Activated CD8-positive, alpha-beta T cell treated with anti-CD3 and anti-CD28 coated beads, Interleukin-2, amount 10 ng/mL, durations not matched to agents 7 days and 5 days (primary cell): ENCODE measurements around the gene SULT1B1. TPM values are rescaled to one million over a fixed set of nuclear protein-coding genes. Genes with fewer than 3 reads are reported as not detected.

ENCODE experiments used
- ATAC-seq: fragments of 150-1000 bp; cut with Tn5 transposase; one replicate; pipeline ENCODE4 v1.10.0; 2021; ENCODE audit warnings: moderate library complexity
- CTCF ChIA-PET: fragments of 350-600 bp; sonication (Branson Sonifier 250); formaldehyde crosslinking; loops from one replicate; lab custom pipeline; 2021; ENCODE audit warnings: antibody characterized with exemption; lab: Charles Lee
- POLR2A ChIA-PET: fragments of 350-600 bp; sonication (Branson Sonifier 250); formaldehyde crosslinking; loops from one replicate; lab custom pipeline; 2021; ENCODE audit warnings: antibody characterized with exemption; lab: Charles Lee
- DNase-seq: peaks from one replicate; pipeline ENCODE4 v3.0.0-alpha.2; 2020
- H3K27ac Mint-ChIP-seq: one replicate; pipeline ENCODE4 v1.8.0; 2021; ENCODE audit warnings: mild to moderate bottlenecking, mixed read lengths
- H3K27me3 Mint-ChIP-seq: one replicate; pipeline ENCODE4 v1.8.0; 2021; ENCODE audit warnings: low read depth, mixed read lengths
- H3K36me3 Mint-ChIP-seq: one replicate; pipeline ENCODE4 v1.8.0; 2021; ENCODE audit warnings: low read depth, mixed read lengths
- H3K4me1 Mint-ChIP-seq: one replicate; pipeline ENCODE4 v1.8.0; 2021; ENCODE audit warnings: low read depth, mixed read lengths
- H3K4me3 Mint-ChIP-seq: one replicate; pipeline ENCODE4 v1.8.0; 2021; ENCODE audit warnings: mild to moderate bottlenecking, mixed read lengths
- H3K9me3 Mint-ChIP-seq: one replicate; pipeline ENCODE4 v1.8.0; 2022; ENCODE audit warnings: mixed read lengths; ENCODE audit not compliant: insufficient read depth
- total RNA-seq, 2 experiments: library from RNA; stranded (reverse); gene quantifications; one replicate each; pipeline ENCODE4 v1.2.3, GENCODE V29; 2021

SULT1B1 gene
- total RNA-seq, 2 experiments from 2014 or later, result 1.1 to 1.7 TPM

DNA sequence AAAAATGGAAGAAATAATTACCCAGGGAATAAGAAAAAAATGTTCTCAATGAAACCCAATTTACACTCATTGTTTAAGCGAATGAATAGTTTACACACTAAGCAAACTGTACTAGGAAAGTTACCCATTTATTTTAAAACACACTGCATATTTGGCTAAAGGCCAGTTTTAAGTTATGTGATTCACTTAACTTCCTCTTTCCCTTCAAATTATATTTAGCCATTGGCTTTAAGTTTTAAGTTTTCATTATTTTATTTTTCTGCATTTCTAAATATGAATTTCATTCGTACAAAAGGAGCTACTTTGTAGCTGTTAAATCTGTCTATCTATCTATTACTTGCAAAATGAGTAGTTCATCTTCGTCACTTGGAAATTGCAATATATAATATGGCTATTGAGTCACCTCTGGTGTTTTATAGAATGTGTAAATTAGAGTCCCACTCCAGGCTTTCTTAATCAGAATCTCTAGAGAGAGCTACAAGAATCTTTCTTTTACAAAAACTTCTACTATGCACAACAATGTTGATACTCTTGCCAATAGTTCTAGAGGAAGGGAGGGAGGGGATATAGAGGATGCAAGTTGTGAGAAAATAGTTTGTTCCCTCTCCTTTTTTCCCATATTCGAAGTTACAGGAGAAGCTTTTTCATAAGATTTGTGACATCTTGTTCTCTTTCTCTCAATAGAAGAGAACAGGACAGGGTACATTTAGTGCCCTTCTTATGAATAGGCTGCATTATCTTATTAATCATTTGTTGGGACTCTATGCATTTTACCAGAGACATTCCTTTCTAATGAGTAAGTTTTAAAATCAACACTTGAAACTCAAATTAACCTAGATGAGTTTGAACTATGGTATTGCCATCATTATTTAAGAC is 41.8 kb downstream of the SULT1B1 start:
- Mint-ChIP-seq H3K4me1 (no peaks in the 10 kb centered on the region), H3K27me3 (no peaks in the 10 kb centered on the region), H3K27ac (no peak overlapping the region), H3K4me3 (no peak overlapping the region), H3K9me3 (no peaks in the 10 kb centered on the region), H3K36me3 (no peaks in the 10 kb centered on the region)
- POLR2A ChIA-PET, result no interaction called here
- no peak for DNase-seq
- no peak for ATAC-seq
- CTCF ChIA-PET, result no interaction called here

DNA sequence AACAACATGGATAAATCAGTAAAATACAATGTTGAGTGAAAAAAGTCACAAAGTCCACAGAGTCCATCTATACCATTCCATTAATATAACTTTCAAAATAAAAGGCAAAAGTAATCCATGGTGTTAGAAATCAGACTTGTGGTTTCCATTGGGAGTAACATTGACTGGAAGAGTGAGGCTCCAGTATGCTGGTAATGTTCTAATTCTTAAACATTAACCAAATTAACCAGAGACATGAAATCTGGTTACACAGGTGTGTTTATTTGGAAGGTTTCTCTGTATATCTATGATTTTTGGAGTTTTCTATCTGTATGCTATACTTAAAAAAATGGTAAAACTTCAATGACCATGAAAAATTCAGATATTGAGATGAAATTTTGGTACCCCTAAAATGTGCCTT is 42.6 kb downstream of the SULT1B1 start:
- DNase-seq (no peak), ATAC-seq (no peak)
- no peaks in the 10 kb centered on the region for H3K9me3 Mint-ChIP-seq
- H3K4me1 Mint-ChIP-seq, result no peaks in the 10 kb centered on the region
- no peaks in the 10 kb centered on the region for H3K27me3 Mint-ChIP-seq
- no peaks in the 10 kb centered on the region for H3K36me3 Mint-ChIP-seq
- POLR2A ChIA-PET, result no interaction called here
- CTCF ChIA-PET, result no interaction called here
- no peak overlapping the region for H3K4me3 Mint-ChIP-seq
- no peak overlapping the region for H3K27ac Mint-ChIP-seq

DNA sequence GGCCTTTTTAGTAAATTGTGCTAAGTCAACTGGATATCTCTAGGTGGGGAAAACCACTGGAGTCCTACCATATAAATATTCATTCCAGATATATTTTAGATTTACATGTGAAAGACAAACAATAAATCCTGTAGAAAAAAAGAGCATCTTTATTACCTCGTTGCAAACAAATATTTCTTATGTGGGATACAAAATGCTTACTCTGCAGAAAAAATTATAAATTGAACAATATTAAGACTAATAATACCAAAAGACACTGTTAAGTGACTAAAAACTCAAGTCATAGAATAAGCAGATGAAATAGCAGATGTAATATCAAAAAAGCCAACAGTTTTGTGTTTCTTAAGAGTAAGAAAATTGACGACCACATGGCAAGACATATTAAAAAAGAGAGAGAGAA is 43.8 kb downstream of the SULT1B1 start:
- Mint-ChIP-seq H3K4me3 (no peak overlapping the region), H3K9me3 (no peaks in the 10 kb centered on the region), H3K27ac (no peak overlapping the region), H3K4me1 (no peaks in the 10 kb centered on the region), H3K27me3 (no peaks in the 10 kb centered on the region), H3K36me3 (no peaks in the 10 kb centered on the region)
- ATAC-seq (no peak), DNase-seq (no peak)
- POLR2A ChIA-PET, result no interaction called here
- CTCF ChIA-PET, result no interaction called here

DNA sequence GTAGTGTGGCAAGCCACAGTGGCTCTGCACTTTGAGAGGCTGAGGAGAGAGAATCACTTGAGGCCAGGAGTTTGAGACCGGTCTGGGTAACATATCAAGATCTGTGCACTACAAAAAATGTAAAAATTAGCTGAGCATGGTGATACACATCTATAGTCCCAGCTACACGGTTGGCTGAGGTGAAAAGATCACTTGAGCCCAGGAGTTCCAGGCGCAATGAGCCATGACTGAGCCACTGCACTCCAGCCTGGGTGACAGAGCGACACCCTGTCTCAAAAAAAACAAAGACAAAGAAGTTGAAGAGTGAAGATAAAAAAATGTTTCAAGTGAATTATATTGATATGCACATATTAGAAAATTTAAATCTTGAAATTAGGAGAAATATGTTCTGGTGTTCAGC is 46.3 kb downstream of the SULT1B1 start:
- no peak overlapping the region for H3K27ac Mint-ChIP-seq
- no peak overlapping the region for H3K4me3 Mint-ChIP-seq
- ChIA-PET POLR2A (no interaction called here), CTCF (no interaction called here)
- DNase-seq (no peak), ATAC-seq (no peak)
- H3K27me3 Mint-ChIP-seq, result no peaks in the 10 kb centered on the region
- H3K36me3 Mint-ChIP-seq, result no peaks in the 10 kb centered on the region
- no peaks in the 10 kb centered on the region for H3K9me3 Mint-ChIP-seq
- no peaks in the 10 kb centered on the region for H3K4me1 Mint-ChIP-seq

DNA sequence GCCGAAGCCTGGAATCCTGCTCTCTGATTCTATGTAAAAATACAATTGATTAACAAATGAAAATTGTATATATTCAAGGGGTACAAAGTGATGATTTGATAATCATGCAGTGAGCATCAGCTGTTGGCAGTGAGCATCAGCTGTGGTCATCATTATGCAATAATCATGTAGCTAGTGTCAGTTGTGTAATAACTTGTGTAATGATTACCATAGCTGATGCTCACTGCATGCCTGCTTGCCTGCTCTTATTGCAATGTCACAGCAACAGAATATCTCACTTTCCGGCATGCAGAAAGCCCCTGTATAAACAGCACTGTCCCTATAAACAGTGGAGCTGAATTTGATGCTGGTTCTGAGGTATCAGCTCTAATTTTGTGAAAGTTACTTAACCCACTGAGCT is 46.8 kb downstream of the SULT1B1 start:
- ATAC-seq, result no peak
- no peaks in the 10 kb centered on the region for H3K27me3 Mint-ChIP-seq
- no peaks in the 10 kb centered on the region for H3K4me1 Mint-ChIP-seq
- H3K9me3 Mint-ChIP-seq, result no peaks in the 10 kb centered on the region
- H3K27ac Mint-ChIP-seq, result no peak overlapping the region
- H3K36me3 Mint-ChIP-seq, result no peaks in the 10 kb centered on the region
- POLR2A ChIA-PET, result no interaction called here
- no peak overlapping the region for H3K4me3 Mint-ChIP-seq
- CTCF ChIA-PET, result no interaction called here
- no peak for DNase-seq

DNA sequence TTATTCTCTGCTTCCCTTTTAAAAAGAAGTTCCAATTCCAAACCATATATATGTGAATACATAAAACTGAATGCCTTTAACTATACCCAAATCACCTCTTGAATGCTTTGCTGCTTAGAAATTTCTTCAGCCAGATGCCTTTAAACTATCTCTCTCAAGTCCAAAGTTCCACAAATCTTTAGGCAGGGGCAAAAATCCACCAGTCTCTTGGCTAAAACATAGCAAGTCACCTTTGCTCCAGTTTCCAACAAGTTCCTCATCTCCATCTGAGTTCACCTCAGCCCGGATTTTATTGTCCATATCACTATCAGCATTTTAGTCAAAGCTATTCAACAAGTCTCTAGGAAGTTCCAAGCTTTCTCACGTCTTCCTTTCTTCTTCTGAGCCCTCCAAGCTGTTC is 49.8 kb downstream of the SULT1B1 start:
- ChIA-PET CTCF (no interaction called here), POLR2A (no interaction called here)
- DNase-seq, result no peak
- H3K9me3 Mint-ChIP-seq, result no peaks in the 10 kb centered on the region
- H3K4me3 Mint-ChIP-seq, result no peak overlapping the region
- no peaks in the 10 kb centered on the region for H3K36me3 Mint-ChIP-seq
- no peaks in the 10 kb centered on the region for H3K4me1 Mint-ChIP-seq
- no peaks in the 10 kb centered on the region for H3K27me3 Mint-ChIP-seq
- no peak overlapping the region for H3K27ac Mint-ChIP-seq
- ATAC-seq, result no peak

DNA sequence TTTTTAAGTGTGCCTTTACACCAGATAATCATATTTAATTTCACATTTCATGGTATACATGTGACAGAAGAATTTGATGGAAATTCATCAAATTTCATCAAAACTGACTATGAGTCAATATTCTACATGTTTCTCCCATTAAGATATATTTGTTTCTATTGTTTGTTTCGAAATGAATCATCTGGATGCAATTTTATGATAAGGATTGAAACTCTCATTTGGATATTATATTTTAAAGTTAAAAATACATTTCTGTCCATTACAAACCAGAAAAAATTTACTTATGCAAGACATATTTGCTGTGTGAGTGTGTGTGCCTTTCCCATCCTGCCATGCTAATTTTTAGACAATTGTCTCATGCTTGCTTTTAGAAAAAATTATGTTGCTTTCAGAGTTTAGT is 52.2 kb downstream of the SULT1B1 start:
- Mint-ChIP-seq H3K4me1 (no peaks in the 10 kb centered on the region), H3K9me3 (no peaks in the 10 kb centered on the region), H3K27ac (no peak overlapping the region), H3K27me3 (no peaks in the 10 kb centered on the region), H3K36me3 (no peaks in the 10 kb centered on the region), H3K4me3 (no peak overlapping the region)
- ChIA-PET POLR2A (no interaction called here), CTCF (interaction anchor here (2.0 kb wide), 1 partner anchor 115 kb away, joined by 7 read pairs; no protein-coding TSS in a partner anchor)
- DNase-seq (no peak), ATAC-seq (no peak)

DNA sequence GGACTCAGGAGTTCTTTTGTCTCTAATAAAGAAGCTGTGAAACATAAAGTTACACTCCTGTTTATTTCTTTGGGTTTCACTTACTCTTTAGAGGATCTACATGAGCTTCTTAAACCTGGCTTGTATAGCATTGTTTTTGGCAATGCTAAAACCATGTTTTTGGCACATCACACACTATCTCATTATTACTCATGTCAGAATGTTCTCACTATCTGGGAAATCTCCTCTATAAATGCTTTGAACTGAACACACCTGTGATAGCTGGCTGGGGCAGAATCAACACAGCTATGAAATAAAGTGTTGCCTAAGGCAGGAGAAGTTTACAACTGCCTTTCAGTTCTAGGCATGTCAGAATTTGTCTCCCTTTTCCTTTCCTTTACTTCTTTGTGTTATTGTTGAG is 52.6 kb downstream of the SULT1B1 start:
- Mint-ChIP-seq H3K36me3 (no peaks in the 10 kb centered on the region), H3K4me1 (no peaks in the 10 kb centered on the region), H3K27me3 (no peaks in the 10 kb centered on the region), H3K27ac (no peak overlapping the region), H3K9me3 (no peaks in the 10 kb centered on the region), H3K4me3 (no peak overlapping the region)
- POLR2A ChIA-PET, result no interaction called here
- DNase-seq (no peak), ATAC-seq (no peak)
- CTCF ChIA-PET, result interaction anchor here (2.0 kb wide), 1 partner anchor 115 kb away, joined by 7 read pairs; no protein-coding TSS in a partner anchor

DNA sequence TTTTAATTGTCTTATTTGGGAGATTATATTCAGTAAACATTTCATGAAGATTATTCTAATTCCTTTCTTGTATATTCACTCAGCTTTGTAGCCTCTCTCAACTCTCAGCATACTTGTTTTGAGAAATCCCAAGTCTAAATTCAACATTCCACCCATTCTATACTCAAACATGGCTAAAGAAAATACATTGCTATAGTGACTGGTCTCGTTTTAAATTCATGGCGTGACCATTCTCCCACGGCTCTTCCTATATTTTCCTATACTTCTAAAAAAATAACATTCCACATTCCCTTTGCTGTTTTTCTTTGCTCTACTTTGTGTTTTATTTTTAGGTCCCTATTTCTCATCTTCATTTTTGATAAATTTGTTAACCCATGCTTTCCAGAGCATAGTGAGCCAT is 58.2 kb downstream of the SULT1B1 start:
- H3K27me3 Mint-ChIP-seq, result no peaks in the 10 kb centered on the region
- no peak for ATAC-seq
- no peaks in the 10 kb centered on the region for H3K4me1 Mint-ChIP-seq
- no peaks in the 10 kb centered on the region for H3K9me3 Mint-ChIP-seq
- no peak for DNase-seq
- no peaks in the 10 kb centered on the region for H3K36me3 Mint-ChIP-seq
- POLR2A ChIA-PET, result no interaction called here
- no peak overlapping the region for H3K4me3 Mint-ChIP-seq
- CTCF ChIA-PET, result no interaction called here
- H3K27ac Mint-ChIP-seq, result no peak overlapping the region

DNA sequence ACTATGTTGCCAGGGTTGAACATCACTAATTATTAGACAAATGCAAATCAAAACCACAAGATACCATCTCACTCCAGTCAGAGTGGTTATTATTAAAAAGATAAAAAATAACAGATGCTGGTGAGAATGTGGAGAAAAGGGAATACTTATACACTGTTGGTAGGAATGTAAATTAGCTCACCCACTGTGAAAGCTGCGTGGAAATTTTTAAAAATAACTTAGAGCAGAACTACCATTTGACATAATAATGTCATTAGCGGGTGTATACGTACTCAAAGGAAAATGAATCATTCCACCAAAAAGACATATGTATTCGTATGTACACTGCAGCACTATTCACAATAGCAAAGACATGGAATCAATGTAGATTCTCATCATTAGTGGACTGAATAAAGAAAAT is 58.7 kb downstream of the SULT1B1 start:
- H3K4me1 Mint-ChIP-seq, result no peaks in the 10 kb centered on the region
- POLR2A ChIA-PET, result no interaction called here
- H3K27me3 Mint-ChIP-seq, result no peaks in the 10 kb centered on the region
- ATAC-seq, result no peak
- DNase-seq, result no peak
- H3K9me3 Mint-ChIP-seq, result peaks cover 2% of the 10 kb centered on the region
- H3K27ac Mint-ChIP-seq, result no peak overlapping the region
- H3K4me3 Mint-ChIP-seq, result no peak overlapping the region
- CTCF ChIA-PET, result no interaction called here
- no peaks in the 10 kb centered on the region for H3K36me3 Mint-ChIP-seq

DNA sequence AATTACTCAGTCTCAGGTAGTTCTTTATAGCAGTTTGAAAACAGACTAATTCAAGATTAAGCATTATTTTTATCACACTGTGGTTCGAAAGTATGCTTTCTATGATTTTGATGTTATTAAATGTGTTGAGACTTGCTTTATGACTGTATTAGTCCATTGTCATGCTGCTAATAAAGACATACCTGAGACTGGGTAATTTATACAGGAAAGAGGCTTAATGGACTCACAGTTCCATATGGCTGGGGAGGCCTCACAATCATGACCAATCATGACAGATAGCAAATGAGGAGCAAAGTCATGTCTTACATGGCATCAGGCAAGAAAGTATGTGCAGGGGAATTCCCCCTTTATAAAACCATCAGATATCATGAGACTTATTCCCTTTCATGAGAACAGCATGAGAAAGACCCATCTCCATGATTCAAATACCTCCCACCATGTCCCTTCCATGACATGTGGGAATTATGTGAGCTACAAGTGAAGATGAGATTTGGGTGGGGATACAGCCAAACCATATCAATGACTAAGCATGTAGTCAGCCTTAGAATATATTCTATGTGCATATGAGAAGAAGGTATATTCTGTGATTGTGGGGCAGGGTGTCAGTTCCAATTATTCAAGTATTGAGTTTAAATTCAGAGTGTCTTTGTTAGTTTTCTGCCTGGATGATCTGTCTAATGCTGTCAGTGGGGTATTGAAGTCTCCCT is 62.7 kb downstream of the SULT1B1 start:
- DNase-seq (no peak), ATAC-seq (no peak)
- ChIA-PET CTCF (interaction anchor here (1.4 kb wide), 1 partner anchor 126 kb away, joined by 3 read pairs; no protein-coding TSS in a partner anchor), POLR2A (no interaction called here)
- no peak overlapping the region for H3K4me3 Mint-ChIP-seq
- H3K36me3 Mint-ChIP-seq, result no peaks in the 10 kb centered on the region
- no peak overlapping the region for H3K27ac Mint-ChIP-seq
- H3K4me1 Mint-ChIP-seq, result no peaks in the 10 kb centered on the region
- H3K9me3 Mint-ChIP-seq, result peaks cover 5% of the 10 kb centered on the region
- no peaks in the 10 kb centered on the region for H3K27me3 Mint-ChIP-seq

DNA sequence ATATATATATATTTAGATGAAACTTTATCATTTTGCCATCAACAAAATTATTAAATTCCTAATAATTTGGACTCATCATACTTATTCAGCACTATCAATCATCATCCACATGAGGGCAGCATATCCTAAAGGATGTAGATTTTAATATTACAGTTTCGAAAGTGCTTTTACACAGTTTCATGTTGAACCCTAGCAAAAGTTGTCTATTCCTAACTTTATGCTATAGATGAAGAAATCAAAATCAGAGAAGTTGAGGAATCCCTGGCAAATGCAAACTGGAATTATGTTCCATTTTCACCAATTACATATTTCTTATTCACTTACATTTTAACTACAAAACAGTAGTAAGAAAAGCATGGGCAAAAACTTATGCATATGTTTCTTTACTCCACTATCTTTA is 70.8 kb downstream of the SULT1B1 start:
- no peak overlapping the region for H3K27ac Mint-ChIP-seq
- ATAC-seq (no peak), DNase-seq (no peak)
- H3K9me3 Mint-ChIP-seq, result no peaks in the 10 kb centered on the region
- H3K36me3 Mint-ChIP-seq, result no peaks in the 10 kb centered on the region
- H3K4me3 Mint-ChIP-seq, result no peak overlapping the region
- CTCF ChIA-PET, result interaction anchor here (1.0 to 1.4 kb wide), 4 partner anchors 132 to 494 kb away, joined by 3 to 12 read pairs (median 8); no protein-coding TSS in a partner anchor
- H3K27me3 Mint-ChIP-seq, result peaks cover 2% of the 10 kb centered on the region
- POLR2A ChIA-PET, result no interaction called here
- H3K4me1 Mint-ChIP-seq, result no peaks in the 10 kb centered on the region
